ENCODE data around the gene RSPRY1.
"Not testable (repeated sequence)": the region's sequence is repeated elsewhere in the genome, so short reads cannot be mapped to it uniquely, and the experiment has no call there.

Gene RSPRY1

GRCh38 chr16:57185446-57185944, 634 bp upstream of the RSPRY1 start:
- peak in 1 of 4 experiments; percentile 16 for DNase-seq (ENCODE audit: low read depth in 4 of 4, low spot score in 1 of 4)

GRCh38 chr16:57186872-57187854, 1.0 kb downstream of the RSPRY1 start:
- no peak for DNase-seq (ENCODE audit: low read depth in 4 of 4, low spot score in 1 of 4)

GRCh38 chr16:57187902-57188710, 2.0 kb downstream of the RSPRY1 start:
- not testable (repeated sequence) for DNase-seq (ENCODE audit: low read depth in 4 of 4, low spot score in 1 of 4)

GRCh38 chr16:57188711-57189002, 2.5 kb downstream of the RSPRY1 start:
- no peak for DNase-seq (ENCODE audit: low read depth in 4 of 4, low spot score in 1 of 4)

GRCh38 chr16:57189527-57189926, 3.4 kb downstream of the RSPRY1 start:
- not testable (repeated sequence) for DNase-seq (ENCODE audit: low read depth in 4 of 4, low spot score in 1 of 4)

- DNase-seq (ENCODE audit: low read depth in 4 of 4, low spot score in 1 of 4) = no peak
Observed at GRCh38 chr16:57190136-57190535, 4.0 kb downstream of the RSPRY1 start.

GRCh38 chr16:57191056-57191571, 5.0 kb downstream of the RSPRY1 start:
- no peak for DNase-seq (ENCODE audit: low read depth in 4 of 4, low spot score in 1 of 4)

GRCh38 chr16:57192146-57192545, 6.0 kb downstream of the RSPRY1 start:
- no peak for DNase-seq (ENCODE audit: low read depth in 4 of 4, low spot score in 1 of 4)

GRCh38 chr16:57192720-57193486, 6.8 kb downstream of the RSPRY1 start:
- no peak for DNase-seq (ENCODE audit: low read depth in 4 of 4, low spot score in 1 of 4)

GRCh38 chr16:57194512-57194911, 8.4 kb downstream of the RSPRY1 start:
- DNase-seq (ENCODE audit: low read depth in 4 of 4, low spot score in 1 of 4) = no peak

- no peak for DNase-seq (ENCODE audit: low read depth in 4 of 4, low spot score in 1 of 4)
Observed at GRCh38 chr16:57196286-57196685, 10.2 kb downstream of the RSPRY1 start.

GRCh38 chr16:57196753-57197152, 10.6 kb downstream of the RSPRY1 start:
- DNase-seq (ENCODE audit: low read depth in 4 of 4, low spot score in 1 of 4) = no peak

GRCh38 chr16:57200321-57200720, 14.2 kb downstream of the RSPRY1 start:
- DNase-seq (ENCODE audit: low read depth in 4 of 4, low spot score in 1 of 4) = not testable (repeated sequence)

- not testable (repeated sequence) for DNase-seq (ENCODE audit: low read depth in 4 of 4, low spot score in 1 of 4)
Observed at GRCh38 chr16:57200926-57201325, 14.8 kb downstream of the RSPRY1 start.

GRCh38 chr16:57202095-57202886, 16.2 kb downstream of the RSPRY1 start:
- DNase-seq (ENCODE audit: low read depth in 4 of 4, low spot score in 1 of 4) = no peak

- no peak for DNase-seq (ENCODE audit: low read depth in 4 of 4, low spot score in 1 of 4)
Observed at GRCh38 chr16:57203451-57203850, 17.3 kb downstream of the RSPRY1 start.

GRCh38 chr16:57204675-57205074, 18.5 kb downstream of the RSPRY1 start:
- no peak for DNase-seq (ENCODE audit: low read depth in 4 of 4, low spot score in 1 of 4)

GRCh38 chr16:57208926-57209325, 22.8 kb downstream of the RSPRY1 start:
- DNase-seq (ENCODE audit: low read depth in 4 of 4, low spot score in 1 of 4) = no peak

GRCh38 chr16:57209780-57210179, 23.7 kb downstream of the RSPRY1 start:
- DNase-seq (ENCODE audit: low read depth in 4 of 4, low spot score in 1 of 4) = no peak

- DNase-seq (ENCODE audit: low read depth in 4 of 4, low spot score in 1 of 4) = no peak
Observed at GRCh38 chr16:57213462-57213861, 27.3 kb downstream of the RSPRY1 start.

Measured in stimulated activated CD4-positive, alpha-beta T cell treated with anti-CD3 and anti-CD28 coated beads, Interleukin-1b, Interleukin-23, amount 100 ng/mL, for 24 hours (primary cell).